CD14-positive monocyte (primary cell): ENCODE data around the gene MYBPHL. TPM values are rescaled to one million over a fixed set of nuclear protein-coding genes. Genes with fewer than 3 reads are reported as not detected.

Source experiments
- DNase-seq, 3 donors: peaks; one replicate each; pipeline ENCODE4 v3.0.0-alpha.2; 2011 to 2022
- H2AFZ ChIP-seq: 2 replicates; pipeline ENCODE4 v1.6.0; 2012; ENCODE audit warnings: mild to moderate bottlenecking, low read depth, low read length, inconsistent platforms; ENCODE audit not compliant: insufficient read depth, poor library complexity, severe bottlenecking
- H3K27ac ChIP-seq, 2 donors: 1 replicate in 1 of 2; 2 replicates in 1 of 2; pipeline ENCODE4 v1.5.1; 2012 to 2013; ENCODE audit warnings: low read length in 2 of 2, control low read depth in 1 of 2, inconsistent platforms in 1 of 2, low read depth in 1 of 2, mild to moderate bottlenecking in 1 of 2
- H3K27me3 ChIP-seq, 2 donors: one replicate each; pipeline versions ENCODE4 v1.6.0 to v1.6.1; 2011 to 2013; ENCODE audit warnings: low read length in 2 of 2; ENCODE audit not compliant: control insufficient read depth in 2 of 2, insufficient read depth in 2 of 2
- H3K36me3 ChIP-seq, 2 donors: replicated peaks in 1 of 2; 1 replicate in 1 of 2; 2 replicates in 1 of 2; pipeline versions ENCODE4 v1.5.1 to v1.6.1; 2012 to 2013; ENCODE audit warnings: low read length in 2 of 2, control low read depth in 1 of 2, inconsistent platforms in 1 of 2, mild to moderate bottlenecking in 1 of 2; ENCODE audit not compliant: insufficient read depth in 2 of 2, control insufficient read depth in 1 of 2
- H3K4me1 ChIP-seq, 2 donors: 1 replicate in 1 of 2; 2 replicates in 1 of 2; pipeline versions ENCODE4 v1.5.1 to v1.6.1; 2012 to 2013; ENCODE audit warnings: low read length in 2 of 2, control low read depth in 1 of 2, inconsistent platforms in 1 of 2, mild to moderate bottlenecking in 1 of 2, moderate library complexity in 1 of 2; ENCODE audit not compliant: insufficient read depth in 2 of 2, control insufficient read depth in 1 of 2
- H3K4me2 ChIP-seq: replicated peaks from 2 replicates; pipeline ENCODE3; 2012; ENCODE audit warnings: low read length, moderate library complexity, mild to moderate bottlenecking; ENCODE audit not compliant: poor library complexity, severe bottlenecking; ENCODE audit errors: extremely low read depth
- H3K4me3 ChIP-seq, 3 experiments: fragments of 200-600 bp in 1 of 3; sonication (generic) in 1 of 3; replicated peaks in 1 of 3; 1 replicate in 2 of 3; 2 replicates in 1 of 3; pipeline ENCODE4 v1.5.1; 2011 to 2013; ENCODE audit warnings: low read length in 3 of 3, mild to moderate bottlenecking in 3 of 3, control low read depth in 2 of 3, low read depth in 2 of 3, inconsistent platforms in 1 of 3, moderate library complexity in 1 of 3
- H3K79me2 ChIP-seq: 2 replicates; pipeline ENCODE4 v1.6.0; 2012; ENCODE audit warnings: mild to moderate bottlenecking, control low read depth, inconsistent platforms, low read length, moderate library complexity; ENCODE audit not compliant: insufficient read depth
- H3K9ac ChIP-seq: 2 replicates; pipeline ENCODE4 v1.6.0; 2017; ENCODE audit warnings: low read length, mild to moderate bottlenecking; ENCODE audit not compliant: insufficient read depth, poor library complexity, severe bottlenecking
- H3K9me3 ChIP-seq, 2 donors: replicated peaks in 1 of 2; 1 replicate in 1 of 2; 2 replicates in 1 of 2; pipeline versions ENCODE4 v1.5.1 to v1.6.1; 2012 to 2013; ENCODE audit warnings: low read length in 2 of 2, control low read depth in 1 of 2; ENCODE audit not compliant: control insufficient read depth in 1 of 2, insufficient read depth in 1 of 2
- H4K20me1 ChIP-seq: 2 replicates; pipeline ENCODE4 v1.6.0; 2012; ENCODE audit warnings: mild to moderate bottlenecking, low read length, control low read depth, moderate library complexity; ENCODE audit not compliant: insufficient read depth
- H3K27ac Mint-ChIP-seq, 7 donors: one replicate each; pipeline ENCODE4 v1.8.0; 2020; ENCODE audit warnings: mild to moderate bottlenecking in 7 of 7, mixed read lengths in 7 of 7, moderate library complexity in 6 of 7, inconsistent platforms in 2 of 7
- H3K27me3 Mint-ChIP-seq, 3 donors: one replicate each; pipeline ENCODE4 v1.8.0; 2021 to 2022; ENCODE audit warnings: low read depth in 3 of 3, mild to moderate bottlenecking in 3 of 3, mixed read lengths in 3 of 3, moderate library complexity in 3 of 3, inconsistent platforms in 1 of 3
- H3K36me3 Mint-ChIP-seq, 2 donors: one replicate each; pipeline ENCODE4 v1.8.0; 2020; ENCODE audit warnings: mixed read lengths in 2 of 2, inconsistent platforms in 1 of 2, mild to moderate bottlenecking in 1 of 2
- H3K4me1 Mint-ChIP-seq: one replicate; pipeline ENCODE4 v1.8.0; 2020; ENCODE audit warnings: mild to moderate bottlenecking, mixed read lengths
- H3K4me3 Mint-ChIP-seq, 2 donors: one replicate each; pipeline ENCODE4 v1.8.0; 2020; ENCODE audit warnings: mild to moderate bottlenecking in 2 of 2, mixed read lengths in 2 of 2, moderate library complexity in 1 of 2
- H3K9me3 Mint-ChIP-seq, 7 donors: one replicate each; pipeline ENCODE4 v1.8.0; 2020 to 2022; ENCODE audit warnings: mixed read lengths in 7 of 7, mild to moderate bottlenecking in 6 of 7, moderate library complexity in 6 of 7, inconsistent platforms in 2 of 7
- CTCF ChIP-seq: fragments of 200-600 bp; IDR thresholded peaks from one replicate; pipeline ENCODE4 v1.8.0; 2022; ENCODE audit warnings: antibody characterized with exemption, mild to moderate bottlenecking
- WGBS: methylation state at CpG from one replicate; pipeline ENCODE4 v1.1.5; 2013; ENCODE audit warnings: missing lambda C conversion rate; ENCODE audit not compliant: insufficient coverage; 5-methylcytosine and 5-hydroxymethylcytosine counted together
- intact Hi-C, 2 donors: fragments of 100-400 bp; cut with micrococcal nuclease; formaldehyde crosslinking; loops; one replicate each; pipeline versions ENCODE4 v1.15.0 to v1.15.1; 2023
- polyA plus RNA-seq, 3 donors: library from polyadenylated mRNA; depleted of rRNA in 1 of 3; unstranded in 2 of 3; stranded (reverse) in 1 of 3; fragments of 300-500 nt in 2 of 3; fragments of >200 nt in 1 of 3; fragmentation: Illumina TruSeq in 2 of 3; gene quantifications; 1 replicate in 2 of 3; 2 replicates in 1 of 3; pipeline ENCODE4 v1.2.3, GENCODE V29; 2012 to 2021

The MYBPHL gene
- polyA plus RNA-seq, 3 donors = 0.13 TPM; not detected in 2

- H3K27me3 ChIP-seq = no peaks in the 10 kb centered on the region
- Mint-ChIP-seq H3K27ac (no peak overlapping the region), H3K4me1 (no peaks in the 10 kb centered on the region), H3K9me3 (peaks cover 0 to 2% (median 0%) of the 10 kb centered on the region in 7 donors), H3K4me3 (no peak overlapping the region), H3K27me3 (peaks cover 0 to 3% (median 0%) of the 10 kb centered on the region in 3 donors), H3K36me3 (peaks cover 76 to 95% of the 10 kb centered on the region in 2 donors)
- no peaks in the 10 kb centered on the region for H3K9me3 ChIP-seq
- H3K27ac ChIP-seq = no peak overlapping the region
- H3K4me1 ChIP-seq = no peaks in the 10 kb centered on the region
- H3K4me2 ChIP-seq = no peak overlapping the region
- no CpG with 5 or more reads among the region's 1 CpG for WGBS
- no peak overlapping the region for H3K9ac ChIP-seq
- peaks cover 72 to 98% of the 10 kb centered on the region in 2 donors for H3K36me3 ChIP-seq
- intact Hi-C loops = no loop called here
- H4K20me1 ChIP-seq = peaks cover 3% of the 10 kb centered on the region
- H3K79me2 ChIP-seq = no peaks in the 10 kb centered on the region
- H2AFZ ChIP-seq = no peak overlapping the region
- no peak for DNase-seq
- H3K4me3 ChIP-seq = no peak overlapping the region
- no peak for TF ChIP-seq CTCF
These were observed 43.8 kb upstream of the MYBPHL start for GRCh38 chr1:109350655-109351054.

GRCh38 chr1:109350182-109350581 lies 43.4 kb upstream of the MYBPHL start:
- H3K4me1 ChIP-seq = no peaks in the 10 kb centered on the region
- intact Hi-C loops = no loop called here
- no peak overlapping the region for H2AFZ ChIP-seq
- H3K27ac ChIP-seq = no peak overlapping the region
- no peak for TF ChIP-seq CTCF
- peaks cover 77 to 100% of the 10 kb centered on the region in 2 donors for H3K36me3 ChIP-seq
- no peaks in the 10 kb centered on the region for H3K27me3 ChIP-seq
- WGBS = 84% methylated on average over 3 of the region's 4 CpGs
- H3K9me3 ChIP-seq = no peaks in the 10 kb centered on the region
- peaks cover 81 to 95% of the 10 kb centered on the region in 2 donors for H3K36me3 Mint-ChIP-seq
- H3K27me3 Mint-ChIP-seq = peaks cover 0 to 3% (median 0%) of the 10 kb centered on the region in 3 donors
- H3K4me2 ChIP-seq = no peak overlapping the region
- peak overlapping the region in 1 of 7 donors; percentile 37 for H3K27ac Mint-ChIP-seq
- no peak overlapping the region for H3K4me3 ChIP-seq
- no peak for DNase-seq
- H3K9ac ChIP-seq = no peak overlapping the region
- H3K9me3 Mint-ChIP-seq = peaks cover 0 to 2% (median 0%) of the 10 kb centered on the region in 7 donors
- H3K79me2 ChIP-seq = no peaks in the 10 kb centered on the region
- no peaks in the 10 kb centered on the region for H3K4me1 Mint-ChIP-seq
- H4K20me1 ChIP-seq = peaks cover 3% of the 10 kb centered on the region
- no peak overlapping the region for H3K4me3 Mint-ChIP-seq
